HEK293T (cell line): ENCODE data around the gene IL11.
"Not testable (repeated sequence)": the region's sequence is repeated elsewhere in the genome, so short reads cannot be mapped to it uniquely, and the experiment has no call there.

Experiments used
- BHLHE40 ChIP-seq: fragments of 450-650 bp; IDR thresholded peaks from 2 replicates; pipeline ENCODE4 v1.6.1; 2016; ENCODE audit warnings: mild to moderate bottlenecking, moderate library complexity, borderline replicate concordance
- FOXA1 ChIP-seq: fragments of 450-650 bp; IDR thresholded peaks from 2 replicates; pipeline ENCODE4 v1.6.1; 2016; ENCODE audit warnings: mild to moderate bottlenecking
- FOXK2 ChIP-seq: fragments of 450-650 bp; IDR thresholded peaks from 2 replicates; pipeline ENCODE4 v1.6.1; 2016; ENCODE audit warnings: mild to moderate bottlenecking
- FOXM1 ChIP-seq: fragments of 450-650 bp; IDR thresholded peaks from 2 replicates; pipeline ENCODE4 v1.6.1; 2017; ENCODE audit warnings: mild to moderate bottlenecking, borderline replicate concordance
- L3MBTL2 ChIP-seq: fragments of 450-650 bp; conservative IDR thresholded peaks from 2 replicates; pipeline ENCODE4 v1.6.1; 2016; ENCODE audit warnings: mild to moderate bottlenecking
- NFRKB ChIP-seq: fragments of 450-650 bp; IDR thresholded peaks from 2 replicates; pipeline ENCODE4 v1.6.1; 2016; ENCODE audit warnings: mild to moderate bottlenecking, moderate library complexity
- PKNOX1 ChIP-seq: fragments of 450-650 bp; IDR thresholded peaks from 2 replicates; pipeline ENCODE4 v1.6.1; 2016
- SP1 ChIP-seq: fragments of 450-650 bp; IDR thresholded peaks from 2 replicates; pipeline ENCODE4 v1.6.1; 2017
- TARDBP ChIP-seq: fragments of 450-650 bp; IDR thresholded peaks from 2 replicates; pipeline ENCODE4 v1.6.1; 2016
- ZNF384 ChIP-seq: fragments of 450-650 bp; IDR thresholded peaks from 2 replicates; pipeline ENCODE4 v1.6.1; 2016

- TF ChIP-seq FOXM1, ZNF384, BHLHE40, NFRKB, FOXA1, L3MBTL2, SP1, PKNOX1, TARDBP, FOXK2: not testable (repeated sequence)
These were observed 40.5 kb downstream of the IL11 start for GRCh38 chr19:55329791-55330190.
